Liver (tissue), 9 donors: ENCODE results near the gene IMPDH2. TPM values are rescaled to one million over a fixed set of nuclear protein-coding genes. Genes with fewer than 3 reads are reported as not detected.

ENCODE experiments used
- DNase-seq: peaks from one replicate; pipeline ENCODE4 v3.0.0-alpha.2; 2017; ENCODE audit warnings: low spot score
- H3K27ac ChIP-seq, 2 donors: one replicate each; pipeline ENCODE4 v1.7.0; 2013; ENCODE audit warnings: inconsistent platforms in 2 of 2, low read length in 2 of 2, control low read depth in 1 of 2, low read depth in 1 of 2, mild to moderate bottlenecking in 1 of 2
- H3K27me3 ChIP-seq, 4 donors: one replicate each; pipeline versions ENCODE4 v1.6.1 to v1.7.0; 2013; ENCODE audit warnings: low read length in 3 of 4, inconsistent platforms in 1 of 4, mild to moderate bottlenecking in 1 of 4, moderate library complexity in 1 of 4; ENCODE audit not compliant: control insufficient read depth in 4 of 4, insufficient read depth in 4 of 4
- H3K36me3 ChIP-seq, 4 donors: one replicate each; pipeline versions ENCODE4 v1.6.1 to v1.7.0; 2013; ENCODE audit warnings: low read length in 3 of 4, mild to moderate bottlenecking in 3 of 4, low read depth in 1 of 4, moderate library complexity in 1 of 4; ENCODE audit not compliant: control insufficient read depth in 4 of 4, insufficient read depth in 3 of 4
- H3K4me1 ChIP-seq, 4 donors: one replicate each; pipeline versions ENCODE4 v1.6.1 to v1.7.0; 2013; ENCODE audit warnings: low read length in 3 of 4, mild to moderate bottlenecking in 3 of 4, moderate library complexity in 1 of 4; ENCODE audit not compliant: control insufficient read depth in 4 of 4, insufficient read depth in 4 of 4
- H3K4me3 ChIP-seq, 3 donors: one replicate each; pipeline versions ENCODE4 v1.6.1 to v1.7.0; 2013; ENCODE audit warnings: low read length in 3 of 3, control low read depth in 1 of 3, low read depth in 1 of 3, mild to moderate bottlenecking in 1 of 3
- H3K9ac ChIP-seq, 2 donors: one replicate each; pipeline ENCODE4 v1.7.0; 2013; ENCODE audit warnings: low read length in 2 of 2, mild to moderate bottlenecking in 2 of 2, moderate library complexity in 2 of 2, control low read depth in 1 of 2, low read depth in 1 of 2
- H3K9me3 ChIP-seq, 4 donors: one replicate each; pipeline versions ENCODE4 v1.6.1 to v1.7.0; 2013; ENCODE audit warnings: low read length in 3 of 4; ENCODE audit not compliant: control insufficient read depth in 4 of 4
- EGR1 ChIP-seq, 2 donors: IDR thresholded peaks; 2 replicates each; pipeline ENCODE4 v1.6.1; 2016 to 2018; ENCODE audit warnings: antibody characterized with exemption in 2 of 2, low read depth in 2 of 2
- FOXA1 ChIP-seq: IDR thresholded peaks from 2 replicates; pipeline ENCODE4 v1.6.1; 2016; ENCODE audit warnings: antibody characterized with exemption
- FOXA2 ChIP-seq: IDR thresholded peaks from 2 replicates; pipeline ENCODE4 v1.6.1; 2016; ENCODE audit warnings: antibody characterized with exemption
- GABPA ChIP-seq, 2 donors: IDR thresholded peaks in 1 of 2; conservative IDR thresholded peaks in 1 of 2; 2 replicates each; pipeline ENCODE4 v1.6.1; 2016; ENCODE audit warnings: antibody characterized with exemption in 2 of 2, mild to moderate bottlenecking in 1 of 2, moderate library complexity in 1 of 2
- HNF4A ChIP-seq, 2 donors: conservative IDR thresholded peaks; 2 replicates each; pipeline ENCODE4 v1.6.1; 2016; ENCODE audit warnings: antibody characterized with exemption in 2 of 2, mild to moderate bottlenecking in 2 of 2
- HNF4G ChIP-seq: IDR thresholded peaks from 2 replicates; pipeline ENCODE4 v1.6.1; 2016; ENCODE audit warnings: antibody characterized with exemption
- JUND ChIP-seq, 2 donors: IDR thresholded peaks; 2 replicates each; pipeline ENCODE4 v1.6.1; 2016; ENCODE audit warnings: antibody characterized with exemption in 2 of 2
- NR2F2 ChIP-seq: IDR thresholded peaks from 2 replicates; pipeline ENCODE4 v1.6.1; 2016; ENCODE audit warnings: antibody characterized with exemption
- RAD21 ChIP-seq, 2 donors: IDR thresholded peaks; 2 replicates each; pipeline ENCODE4 v1.6.1; 2016; ENCODE audit warnings: antibody characterized with exemption in 2 of 2, mild to moderate bottlenecking in 2 of 2
- RXRA ChIP-seq, 2 donors: IDR thresholded peaks; 2 replicates each; pipeline ENCODE4 v1.6.1; 2017 to 2018; ENCODE audit warnings: antibody characterized with exemption in 2 of 2, mild to moderate bottlenecking in 1 of 2
- SP1 ChIP-seq: IDR thresholded peaks from 2 replicates; pipeline ENCODE4 v1.6.1; 2018; ENCODE audit warnings: antibody characterized with exemption, mild to moderate bottlenecking
- TAF1 ChIP-seq: conservative IDR thresholded peaks from 2 replicates; pipeline ENCODE4 v1.6.1; 2016; ENCODE audit warnings: antibody characterized with exemption, mild to moderate bottlenecking
- YY1 ChIP-seq: IDR thresholded peaks from 2 replicates; pipeline ENCODE4 v1.6.1; 2016; ENCODE audit warnings: antibody characterized with exemption, mild to moderate bottlenecking
- WGBS: extraction: QIAGEN DNeasy Blood & Tissue Kit; methylation state at CpG from one replicate; pipeline ENCODE4 v1.1.7; 2013; 5-methylcytosine and 5-hydroxymethylcytosine counted together
- polyA plus RNA-seq, 2 donors: library from polyadenylated mRNA; stranded (reverse) in 1 of 2; unstranded in 1 of 2; fragments of 200-250 nt in 1 of 2; fragments of >200 nt in 1 of 2; fragmentation: Nextera tagmentation in 1 of 2; extraction: Ambion mirVana in 1 of 2; gene quantifications; one replicate each; pipeline versions ENCODE4 v1.2.1 to v1.2.3, GENCODE V29; 2013 to 2015
- total RNA-seq, 2 donors: library from RNA; depleted of rRNA; stranded (reverse); fragments of >200 nt; gene quantifications; one replicate each; pipeline ENCODE4 v1.2.3, GENCODE V29; 2014
- TF ChIP-seq, protein P1 (sequence below): fragments of 150-350 bp; IDR thresholded peaks from 2 replicates; pipeline ENCODE4 v1.5.1; 2017; ENCODE audit warnings: improper control_type of control experiment, low read depth, low read length; ENCODE audit not compliant: missing input control
- TF ChIP-seq, protein P2 (sequence below): IDR thresholded peaks from 2 replicates; pipeline ENCODE4 v1.6.1; 2016; ENCODE audit warnings: antibody characterized with exemption
- TF ChIP-seq, protein P3 (sequence below): IDR thresholded peaks from 2 replicates; pipeline ENCODE4 v1.6.1; 2016; ENCODE audit warnings: antibody characterized with exemption
- TF ChIP-seq, protein P4 (sequence below): IDR thresholded peaks from 2 replicates; pipeline ENCODE4 v1.6.1; 2016; ENCODE audit warnings: antibody characterized with exemption, mild to moderate bottlenecking
- TF ChIP-seq, protein P5 (sequence below): IDR thresholded peaks from 2 replicates; pipeline ENCODE4 v1.6.1; 2016; ENCODE audit warnings: antibody characterized with exemption
- donor health status: healthy.
- donor health status: healthy.
- donor health status: healthy.
- donor health status: healthy.
- donor health status: healthy.

Gene IMPDH2
- total and polyA plus RNA-seq, 4 donors = 20.9 to 182 (median 39.7) TPM

DNA sequence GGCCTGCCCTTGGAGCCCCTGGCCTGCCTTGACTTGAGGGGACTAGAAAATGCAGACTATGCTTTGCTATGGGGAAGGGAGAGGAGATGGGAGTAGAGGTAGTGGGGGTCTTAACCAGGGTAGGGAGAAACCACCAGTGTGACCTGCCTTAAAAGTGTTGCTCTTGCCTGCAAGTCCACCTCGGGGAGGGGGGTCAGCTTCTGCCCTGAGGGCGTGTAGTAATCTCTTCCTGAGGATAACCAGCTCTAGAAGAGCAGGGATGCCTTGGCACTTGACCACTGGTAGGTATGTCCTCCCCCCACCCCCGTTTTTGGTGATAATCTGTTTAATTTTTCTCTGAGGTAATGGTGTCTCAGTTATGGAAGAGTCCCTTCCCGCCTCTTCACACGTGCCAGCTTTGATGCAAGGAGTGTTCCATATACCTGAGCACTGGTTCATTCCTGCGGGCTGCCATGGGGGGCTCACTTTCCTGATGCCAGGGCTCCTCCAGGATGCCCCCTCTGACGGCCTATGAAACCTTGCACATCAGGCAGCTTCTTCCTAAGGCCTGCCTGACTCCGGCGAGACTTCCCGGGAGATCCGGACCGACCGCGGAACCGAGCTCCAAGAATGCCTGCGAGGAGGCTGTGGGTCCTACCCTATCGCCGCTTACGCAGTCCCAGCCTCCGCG is 39.9 kb downstream of the IMPDH2 start:
- peak overlapping the region; percentile 62 to 93 (median 87) for H3K4me3 ChIP-seq
- H3K4me1 ChIP-seq = peaks cover 3 to 22% (median 15%) of the 10 kb centered on the region in 4 donors
- DNase-seq = no peak

More for the DNA sequence above, 39.9 kb downstream of the IMPDH2 start:
- peak overlapping the region; percentile 70 to 79 for H3K27ac ChIP-seq
- no peaks in the 10 kb centered on the region for H3K27me3 ChIP-seq
- H3K9me3 ChIP-seq = no peaks in the 10 kb centered on the region
- no peak for TF ChIP-seq JUND (IDR thresholded peaks at IDR 0.05)
- TF ChIP-seq, protein P1, sequence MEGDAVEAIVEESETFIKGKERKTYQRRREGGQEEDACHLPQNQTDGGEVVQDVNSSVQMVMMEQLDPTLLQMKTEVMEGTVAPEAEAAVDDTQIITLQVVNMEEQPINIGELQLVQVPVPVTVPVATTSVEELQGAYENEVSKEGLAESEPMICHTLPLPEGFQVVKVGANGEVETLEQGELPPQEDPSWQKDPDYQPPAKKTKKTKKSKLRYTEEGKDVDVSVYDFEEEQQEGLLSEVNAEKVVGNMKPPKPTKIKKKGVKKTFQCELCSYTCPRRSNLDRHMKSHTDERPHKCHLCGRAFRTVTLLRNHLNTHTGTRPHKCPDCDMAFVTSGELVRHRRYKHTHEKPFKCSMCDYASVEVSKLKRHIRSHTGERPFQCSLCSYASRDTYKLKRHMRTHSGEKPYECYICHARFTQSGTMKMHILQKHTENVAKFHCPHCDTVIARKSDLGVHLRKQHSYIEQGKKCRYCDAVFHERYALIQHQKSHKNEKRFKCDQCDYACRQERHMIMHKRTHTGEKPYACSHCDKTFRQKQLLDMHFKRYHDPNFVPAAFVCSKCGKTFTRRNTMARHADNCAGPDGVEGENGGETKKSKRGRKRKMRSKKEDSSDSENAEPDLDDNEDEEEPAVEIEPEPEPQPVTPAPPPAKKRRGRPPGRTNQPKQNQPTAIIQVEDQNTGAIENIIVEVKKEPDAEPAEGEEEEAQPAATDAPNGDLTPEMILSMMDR = no peak
- TF ChIP-seq, protein P2, sequence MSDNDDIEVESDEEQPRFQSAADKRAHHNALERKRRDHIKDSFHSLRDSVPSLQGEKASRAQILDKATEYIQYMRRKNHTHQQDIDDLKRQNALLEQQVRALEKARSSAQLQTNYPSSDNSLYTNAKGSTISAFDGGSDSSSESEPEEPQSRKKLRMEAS = no peak
- no peak for TF ChIP-seq GABPA (IDR thresholded peaks at IDR 0.05 in 1 of 2, conservative IDR thresholded peaks at IDR 0.05 in 1 of 2)
- no peak for TF ChIP-seq EGR1 (IDR thresholded peaks at IDR 0.05; ENCODE audit: low read depth in 2 of 2)
- TF ChIP-seq TAF1 = no peak
- TF ChIP-seq RAD21 (IDR thresholded peaks at IDR 0.05) = no peak
- no peak for TF ChIP-seq RXRA (IDR thresholded peaks at IDR 0.05)
- TF ChIP-seq, protein P3, sequence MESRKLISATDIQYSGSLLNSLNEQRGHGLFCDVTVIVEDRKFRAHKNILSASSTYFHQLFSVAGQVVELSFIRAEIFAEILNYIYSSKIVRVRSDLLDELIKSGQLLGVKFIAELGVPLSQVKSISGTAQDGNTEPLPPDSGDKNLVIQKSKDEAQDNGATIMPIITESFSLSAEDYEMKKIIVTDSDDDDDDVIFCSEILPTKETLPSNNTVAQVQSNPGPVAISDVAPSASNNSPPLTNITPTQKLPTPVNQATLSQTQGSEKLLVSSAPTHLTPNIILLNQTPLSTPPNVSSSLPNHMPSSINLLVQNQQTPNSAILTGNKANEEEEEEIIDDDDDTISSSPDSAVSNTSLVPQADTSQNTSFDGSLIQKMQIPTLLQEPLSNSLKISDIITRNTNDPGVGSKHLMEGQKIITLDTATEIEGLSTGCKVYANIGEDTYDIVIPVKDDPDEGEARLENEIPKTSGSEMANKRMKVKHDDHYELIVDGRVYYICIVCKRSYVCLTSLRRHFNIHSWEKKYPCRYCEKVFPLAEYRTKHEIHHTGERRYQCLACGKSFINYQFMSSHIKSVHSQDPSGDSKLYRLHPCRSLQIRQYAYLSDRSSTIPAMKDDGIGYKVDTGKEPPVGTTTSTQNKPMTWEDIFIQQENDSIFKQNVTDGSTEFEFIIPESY = no peak
- TF ChIP-seq FOXA2 = no peak
- no peak for TF ChIP-seq SP1
- no peak for TF ChIP-seq HNF4G
- TF ChIP-seq, protein P4, sequence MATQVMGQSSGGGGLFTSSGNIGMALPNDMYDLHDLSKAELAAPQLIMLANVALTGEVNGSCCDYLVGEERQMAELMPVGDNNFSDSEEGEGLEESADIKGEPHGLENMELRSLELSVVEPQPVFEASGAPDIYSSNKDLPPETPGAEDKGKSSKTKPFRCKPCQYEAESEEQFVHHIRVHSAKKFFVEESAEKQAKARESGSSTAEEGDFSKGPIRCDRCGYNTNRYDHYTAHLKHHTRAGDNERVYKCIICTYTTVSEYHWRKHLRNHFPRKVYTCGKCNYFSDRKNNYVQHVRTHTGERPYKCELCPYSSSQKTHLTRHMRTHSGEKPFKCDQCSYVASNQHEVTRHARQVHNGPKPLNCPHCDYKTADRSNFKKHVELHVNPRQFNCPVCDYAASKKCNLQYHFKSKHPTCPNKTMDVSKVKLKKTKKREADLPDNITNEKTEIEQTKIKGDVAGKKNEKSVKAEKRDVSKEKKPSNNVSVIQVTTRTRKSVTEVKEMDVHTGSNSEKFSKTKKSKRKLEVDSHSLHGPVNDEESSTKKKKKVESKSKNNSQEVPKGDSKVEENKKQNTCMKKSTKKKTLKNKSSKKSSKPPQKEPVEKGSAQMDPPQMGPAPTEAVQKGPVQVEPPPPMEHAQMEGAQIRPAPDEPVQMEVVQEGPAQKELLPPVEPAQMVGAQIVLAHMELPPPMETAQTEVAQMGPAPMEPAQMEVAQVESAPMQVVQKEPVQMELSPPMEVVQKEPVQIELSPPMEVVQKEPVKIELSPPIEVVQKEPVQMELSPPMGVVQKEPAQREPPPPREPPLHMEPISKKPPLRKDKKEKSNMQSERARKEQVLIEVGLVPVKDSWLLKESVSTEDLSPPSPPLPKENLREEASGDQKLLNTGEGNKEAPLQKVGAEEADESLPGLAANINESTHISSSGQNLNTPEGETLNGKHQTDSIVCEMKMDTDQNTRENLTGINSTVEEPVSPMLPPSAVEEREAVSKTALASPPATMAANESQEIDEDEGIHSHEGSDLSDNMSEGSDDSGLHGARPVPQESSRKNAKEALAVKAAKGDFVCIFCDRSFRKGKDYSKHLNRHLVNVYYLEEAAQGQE = no peak
- TF ChIP-seq NR2F2 = no peak
- no peak for TF ChIP-seq YY1
- TF ChIP-seq, protein P5, sequence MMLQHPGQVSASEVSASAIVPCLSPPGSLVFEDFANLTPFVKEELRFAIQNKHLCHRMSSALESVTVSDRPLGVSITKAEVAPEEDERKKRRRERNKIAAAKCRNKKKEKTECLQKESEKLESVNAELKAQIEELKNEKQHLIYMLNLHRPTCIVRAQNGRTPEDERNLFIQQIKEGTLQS = no peak
- no peak for TF ChIP-seq HNF4A (conservative IDR thresholded peaks at IDR 0.05)
- TF ChIP-seq FOXA1 = no peak
- 16% methylated on average over 21 of the region's 21 CpGs for WGBS
- H3K9ac ChIP-seq = no peak overlapping the region
- peaks cover 0 to 16% (median 9%) of the 10 kb centered on the region in 4 donors for H3K36me3 ChIP-seq
